Measurements from ENCODE around the gene KCTD20. TPM values are rescaled to one million over a fixed set of nuclear protein-coding genes. Genes with fewer than 3 reads are reported as not detected.

Gene KCTD20
- total and polyA plus RNA-seq, 2 of the 13 experiments (the other 11 are each of a cell fraction or from before 2014, with no cell fraction given), result 52.7 to 67.1 TPM

DNA sequence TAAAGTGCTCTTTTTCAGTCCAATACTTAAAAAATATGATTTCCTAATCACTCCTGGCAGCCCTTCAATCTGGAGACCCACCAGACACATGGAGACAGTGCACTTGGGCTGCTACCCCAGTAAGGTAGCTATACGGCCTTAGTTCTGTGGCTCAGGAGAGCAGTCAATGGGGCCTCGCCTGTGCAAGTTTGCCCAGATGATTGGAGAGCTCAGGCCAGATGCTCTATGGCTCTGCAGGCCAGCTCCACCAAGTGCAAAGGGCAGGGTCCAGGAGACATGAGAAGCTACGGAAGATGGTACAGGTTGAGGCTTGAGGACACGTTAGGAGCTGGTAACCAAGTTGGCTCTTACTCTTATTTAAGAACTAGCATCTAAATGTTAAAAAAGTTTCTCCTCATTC is 73.8 kb downstream of the KCTD20 start (continued):
- TF ChIP-seq POGZ (CRISPR knock-in tag; IDR thresholded peaks at IDR 0.05), result 0 out of 2 replicates have a peak, but pooled peaks have one; percentile 17

DNA sequence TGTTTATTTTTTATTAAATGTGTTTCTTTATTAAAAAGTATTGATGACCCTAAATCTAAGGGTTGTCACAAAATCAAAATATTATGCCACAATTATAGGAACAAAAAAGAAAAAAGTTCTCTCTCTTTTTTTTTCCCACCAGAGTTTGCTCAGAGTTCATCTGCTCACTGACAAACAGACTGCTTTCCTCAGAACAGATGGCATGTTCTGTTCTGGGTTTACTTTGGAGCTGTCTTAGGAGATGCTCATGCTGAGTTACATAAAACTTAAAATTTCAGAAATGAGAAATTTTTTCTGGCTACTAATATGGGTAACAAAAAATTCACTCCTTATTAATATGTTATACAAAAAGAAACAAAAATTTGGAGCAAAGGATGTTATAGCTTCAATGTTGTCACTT is 74.2 kb downstream of the KCTD20 start:
- in situ Hi-C loops (cut with HindIII; ENCODE audit: extremely low pct_ligation_motif_present, low pct_unique_long_range_greater_than_20kb), result no loop called here

More for the DNA sequence above, 74.2 kb downstream of the KCTD20 start:
- Histone ChIP-seq H3K9me3 (ENCODE audit: low read length) (no peaks in the 10 kb centered on the region), H3K79me2 (ENCODE audit: insufficient read depth, low read length) (no peaks in the 10 kb centered on the region), H2AFZ (ENCODE audit: low read length) (no peak overlapping the region), H3K4me3 (replicated peaks in 1 of 3; ENCODE audit: insufficient read depth in 1 of 3, low read depth in 2 of 3, low read length in 3 of 3) (no peak overlapping the region), H3K36me3 (replicated peaks in 1 of 2; ENCODE audit: control insufficient read depth in 1 of 2, insufficient read depth in 2 of 2, low read length in 2 of 2) (peaks cover 10 to 22% of the 10 kb centered on the region in 2 experiments), H3K27ac (ENCODE audit: extremely low read length, insufficient read depth, low read length) (no peak overlapping the region), H3K4me2 (ENCODE audit: low read depth, low read length) (no peak overlapping the region), H4K20me1 (ENCODE audit: insufficient read depth, low read length) (no peaks in the 10 kb centered on the region), H3K4me1 (ENCODE audit: insufficient read depth, low read length) (peaks cover 31% of the 10 kb centered on the region), H3K27me3 (ENCODE audit: control insufficient read depth in 1 of 2, insufficient read depth in 2 of 2, low read length in 2 of 2) (no peaks in the 10 kb centered on the region), H3K9ac (ENCODE audit: insufficient read depth, low read depth, low read length) (no peak overlapping the region)
- intact Hi-C loops (cut with micrococcal nuclease; ENCODE audit: unreplicated experiment), result no loop called here
- FAIRE-seq (no peak), DNase-seq (ENCODE audit: low spot score) (no peak), ATAC-seq (no peak)
- POLR2A ChIA-PET, result interaction anchor here (0.7 to 1.1 kb wide), 2 partner anchors 50 to 76 kb away, joined by 3 read pairs; no protein-coding TSS in a partner anchor
- TF ChIP-seq NFIC (IDR thresholded peaks at IDR 0.05; ENCODE audit: low read length) (no peak), ZC3H13 (CRISPR knock-in tag; IDR thresholded peaks at IDR 0.05) (no peak), MYC (CRISPR knock-in tag; IDR thresholded peaks at IDR 0.05; ENCODE audit: borderline replicate concordance) (no peak), CBX5 (CRISPR knock-in tag; IDR thresholded peaks at IDR 0.05; ENCODE audit: borderline replicate concordance) (no peak), POLR2AphosphoS5 (IDR thresholded peaks at IDR 0.05; ENCODE audit: low read depth, low read length) (no peak), DR1 (CRISPR knock-in tag; IDR thresholded peaks at IDR 0.05) (no peak), RNF2 (conservative IDR thresholded peaks at IDR 0.05; ENCODE audit: low read depth) (no peak)
- TF ChIP-seq, protein P1, sequence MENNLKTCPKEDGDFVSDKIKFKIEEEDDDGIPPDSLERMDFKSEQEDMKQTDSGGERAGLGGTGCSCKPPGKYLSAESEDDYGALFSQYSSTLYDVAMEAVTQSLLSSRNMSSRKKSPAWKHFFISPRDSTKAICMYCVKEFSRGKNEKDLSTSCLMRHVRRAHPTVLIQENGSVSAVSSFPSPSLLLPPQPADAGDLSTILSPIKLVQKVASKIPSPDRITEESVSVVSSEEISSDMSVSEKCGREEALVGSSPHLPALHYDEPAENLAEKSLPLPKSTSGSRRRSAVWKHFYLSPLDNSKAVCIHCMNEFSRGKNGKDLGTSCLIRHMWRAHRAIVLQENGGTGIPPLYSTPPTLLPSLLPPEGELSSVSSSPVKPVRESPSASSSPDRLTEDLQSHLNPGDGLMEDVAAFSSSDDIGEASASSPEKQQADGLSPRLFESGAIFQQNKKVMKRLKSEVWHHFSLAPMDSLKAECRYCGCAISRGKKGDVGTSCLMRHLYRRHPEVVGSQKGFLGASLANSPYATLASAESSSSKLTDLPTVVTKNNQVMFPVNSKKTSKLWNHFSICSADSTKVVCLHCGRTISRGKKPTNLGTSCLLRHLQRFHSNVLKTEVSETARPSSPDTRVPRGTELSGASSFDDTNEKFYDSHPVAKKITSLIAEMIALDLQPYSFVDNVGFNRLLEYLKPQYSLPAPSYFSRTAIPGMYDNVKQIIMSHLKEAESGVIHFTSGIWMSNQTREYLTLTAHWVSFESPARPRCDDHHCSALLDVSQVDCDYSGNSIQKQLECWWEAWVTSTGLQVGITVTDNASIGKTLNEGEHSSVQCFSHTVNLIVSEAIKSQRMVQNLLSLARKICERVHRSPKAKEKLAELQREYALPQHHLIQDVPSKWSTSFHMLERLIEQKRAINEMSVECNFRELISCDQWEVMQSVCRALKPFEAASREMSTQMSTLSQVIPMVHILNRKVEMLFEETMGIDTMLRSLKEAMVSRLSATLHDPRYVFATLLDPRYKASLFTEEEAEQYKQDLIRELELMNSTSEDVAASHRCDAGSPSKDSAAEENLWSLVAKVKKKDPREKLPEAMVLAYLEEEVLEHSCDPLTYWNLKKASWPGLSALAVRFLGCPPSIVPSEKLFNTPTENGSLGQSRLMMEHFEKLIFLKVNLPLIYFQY (CRISPR knock-in tag; IDR thresholded peaks at IDR 0.05; ENCODE audit: borderline replicate concordance), result no peak
- TF ChIP-seq, protein P2, sequence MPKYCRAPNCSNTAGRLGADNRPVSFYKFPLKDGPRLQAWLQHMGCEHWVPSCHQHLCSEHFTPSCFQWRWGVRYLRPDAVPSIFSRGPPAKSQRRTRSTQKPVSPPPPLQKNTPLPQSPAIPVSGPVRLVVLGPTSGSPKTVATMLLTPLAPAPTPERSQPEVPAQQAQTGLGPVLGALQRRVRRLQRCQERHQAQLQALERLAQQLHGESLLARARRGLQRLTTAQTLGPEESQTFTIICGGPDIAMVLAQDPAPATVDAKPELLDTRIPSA (CRISPR knock-in tag; IDR thresholded peaks at IDR 0.05; ENCODE audit: borderline replicate concordance), result no peak
- CTCF ChIA-PET (ENCODE audit: low intra/inter-chr PET ratio, low total read pairs), result no interaction called here
- BruUV-seq (replicated peaks), result no TSS peak

Data from HepG2 (cell line).